D721Med (cell line): ENCODE results near the gene LHX3.

Experiments used
- DNase-seq: peaks from one replicate; pipeline ENCODE4 v3.0.0; 2011; ENCODE audit warnings: low spot score; ENCODE audit not compliant: insufficient read length
- FAIRE-seq: peaks from 2 replicates; lab custom pipeline; 2011; peaks lifted over from hg19 to GRCh38; lab: Jason Lieb, UNC
- CTCF ChIP-seq: IDR thresholded peaks from 2 replicates; pipeline ENCODE4 v1.5.1; 2012; ENCODE audit warnings: mild to moderate bottlenecking, control low read depth; ENCODE audit not compliant: insufficient read depth; ENCODE audit errors: missing control alignments

Gene LHX3

GRCh38 chr9:136199391-136200288, 5.3 kb downstream of the LHX3 start:
- DNase-seq (no peak), FAIRE-seq (no peak)
- TF ChIP-seq CTCF, result no peak

DNA sequence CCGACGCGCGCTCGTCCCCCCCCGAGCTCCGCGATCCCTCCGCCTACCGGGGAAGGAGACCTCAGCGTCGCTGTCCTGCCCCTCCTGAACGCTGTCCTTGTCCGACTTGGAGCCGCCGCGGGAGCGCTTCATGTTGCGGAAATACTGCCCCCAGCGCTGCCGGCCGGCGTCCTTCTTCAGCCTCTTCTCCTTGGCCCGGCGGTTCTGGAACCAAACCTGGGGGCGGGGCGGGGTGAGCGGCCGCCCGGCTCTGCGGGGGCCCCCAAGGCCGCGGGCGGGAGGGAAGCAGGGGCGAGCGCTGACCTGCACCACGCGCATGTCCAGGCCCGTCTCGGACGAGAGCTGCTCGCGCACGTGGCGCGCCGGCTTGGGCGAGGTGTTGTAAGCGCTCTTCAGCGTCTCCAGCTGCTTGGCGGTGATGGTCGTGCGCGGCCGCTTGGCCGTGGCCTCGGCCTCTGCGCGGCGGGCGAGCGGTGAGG, 6.3 kb downstream of the LHX3 start:
- no peak for TF ChIP-seq CTCF
- no peak for DNase-seq
- FAIRE-seq, result no peak

DNA sequence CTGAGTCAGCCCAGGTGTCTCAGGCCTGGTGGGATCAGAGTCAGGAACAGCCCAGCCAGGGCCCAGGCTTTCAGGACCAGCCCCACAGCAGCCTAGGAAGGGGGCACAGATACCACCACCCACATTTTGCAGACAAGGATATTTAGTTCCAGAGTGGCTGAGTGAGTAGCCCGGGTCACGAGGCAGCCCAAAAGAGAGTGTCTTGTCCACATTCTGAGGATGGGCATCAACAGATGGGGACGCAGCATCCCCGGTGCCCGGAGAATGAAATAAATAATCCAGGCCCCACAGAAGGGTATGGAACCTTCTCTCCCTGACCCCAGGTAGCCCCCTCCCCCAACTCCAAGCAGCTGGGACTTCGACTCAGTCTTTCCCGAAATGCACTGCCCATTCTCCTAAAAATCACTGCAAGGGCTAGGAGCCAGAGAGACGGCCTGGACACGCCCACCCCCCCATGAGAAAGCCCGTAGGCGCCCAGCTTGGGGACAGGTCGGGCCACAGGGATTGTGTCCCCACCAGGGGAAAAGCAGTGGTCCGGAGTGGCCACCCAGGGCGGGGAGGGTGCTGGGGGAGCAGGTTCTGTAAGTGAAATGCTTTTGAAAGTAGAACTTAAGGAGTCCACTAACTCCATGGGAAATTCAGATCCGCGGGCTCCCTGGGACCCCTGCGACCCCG, 6.9 kb downstream of the LHX3 start:
- TF ChIP-seq CTCF, result no peak
- no peak for FAIRE-seq
- DNase-seq, result no peak

DNA sequence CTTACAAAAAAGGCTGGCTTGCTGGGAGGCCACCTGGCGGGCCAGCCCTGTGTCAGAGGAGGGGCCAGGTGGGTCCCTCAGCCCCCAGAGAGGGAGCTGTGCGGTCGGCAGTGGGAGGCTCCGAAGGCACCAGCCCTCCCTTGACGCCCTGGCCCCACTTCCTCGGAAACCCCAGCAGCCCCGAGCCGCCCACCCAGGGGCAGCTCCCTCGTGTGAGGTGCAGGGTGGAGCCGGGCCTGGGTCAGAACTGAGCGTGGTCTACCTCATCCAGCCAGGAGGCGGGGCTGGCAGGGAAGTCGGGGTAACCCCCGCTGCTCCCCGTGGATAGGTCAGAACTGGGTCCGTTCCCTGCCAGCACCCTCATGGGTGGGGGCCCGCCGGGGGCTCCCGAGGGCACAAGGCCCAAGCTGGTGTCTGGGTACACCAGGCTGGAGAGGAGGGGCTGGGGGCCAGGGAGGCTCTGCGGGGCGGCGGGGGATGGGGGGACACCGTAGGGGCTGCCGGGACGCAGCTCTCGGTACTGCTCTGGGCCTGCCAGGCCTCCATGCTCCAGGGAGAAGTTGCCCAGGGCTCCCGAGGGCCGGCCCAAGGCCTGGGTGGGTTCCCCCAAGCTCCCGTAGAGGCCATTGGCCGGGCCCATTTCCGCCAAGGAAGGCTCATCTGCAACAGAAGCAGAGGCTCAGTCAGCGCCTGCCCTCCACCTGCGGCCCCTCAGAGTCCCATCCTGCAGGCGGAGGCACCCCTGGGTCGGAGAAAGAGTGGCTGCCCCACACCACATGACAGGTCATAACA, 7.6 kb downstream of the LHX3 start:
- TF ChIP-seq CTCF, result no peak
- DNase-seq, result no peak
- no peak for FAIRE-seq

DNA sequence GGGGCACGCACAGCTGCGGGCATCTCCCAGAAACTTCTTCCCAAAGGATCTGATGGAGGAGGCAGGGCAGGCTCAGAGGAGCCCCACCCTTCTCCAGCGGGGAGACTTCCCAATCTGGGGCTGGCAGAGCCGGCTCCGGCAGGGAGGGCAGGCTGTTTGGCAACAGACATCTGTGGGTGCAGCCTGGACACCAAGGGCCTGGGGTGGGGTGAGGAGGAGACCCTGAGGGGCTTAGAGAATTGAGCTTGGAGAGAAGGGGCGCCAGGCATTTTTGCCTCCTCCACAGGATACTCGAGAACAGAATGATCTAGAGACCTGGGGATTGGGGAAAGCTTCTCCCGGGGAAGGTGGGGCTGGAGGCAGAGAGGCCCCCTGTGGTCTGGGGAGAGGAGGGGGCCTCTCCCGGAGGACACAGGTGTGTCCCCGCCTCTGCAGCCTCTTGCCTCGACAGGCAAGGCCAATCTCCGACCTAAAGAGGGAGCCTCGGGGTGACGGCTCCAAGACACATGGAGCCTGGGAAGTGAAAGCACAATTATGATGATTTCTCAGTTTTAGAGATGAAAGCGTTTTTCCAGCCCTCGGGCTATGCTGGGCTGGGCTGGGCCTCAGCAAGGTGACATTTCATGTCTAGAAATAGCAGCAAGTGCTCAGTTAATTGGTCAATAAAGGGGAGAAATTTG, 8.4 kb downstream of the LHX3 start:
- TF ChIP-seq CTCF, result no peak
- DNase-seq, result no peak
- no peak for FAIRE-seq

- FAIRE-seq (no peak), DNase-seq (no peak)
- TF ChIP-seq CTCF, result no peak
These were observed 10.4 kb downstream of the LHX3 start for GRCh38 chr9:136194540-136194939.
